Pancreas (tissue), 10 donors: ENCODE results near the gene SLC1A1. TPM values are rescaled to one million over a fixed set of nuclear protein-coding genes. Genes with fewer than 3 reads are reported as not detected.
"Not testable (repeated sequence)": the region's sequence is repeated elsewhere in the genome, so short reads cannot be mapped to it uniquely, and the experiment has no call there.

Experiments used
- ATAC-seq, 4 donors: fragments of 200-7000 bp; cut with Tn5 transposase; one replicate each; pipeline versions ENCODE4 v1.8.0 to v1.9.1; 2020; ENCODE audit warnings: mild to moderate bottlenecking in 4 of 4, moderate library complexity in 4 of 4
- DNase-seq, 6 donors: peaks; one replicate each; pipeline ENCODE4 v3.0.0-alpha.2; 2020
- FAIRE-seq: peaks from 2 replicates; lab custom pipeline; 2012; peaks lifted over from hg19 to GRCh38; lab: Jason Lieb, UNC
- H3K27ac ChIP-seq, 4 donors: fragments of 200-600 bp; sonication (generic); 1 replicate in 3 of 4; 2 replicates in 1 of 4; pipeline versions ENCODE4 v1.5.0 to v1.8.0; 2020
- H3K27me3 ChIP-seq, 4 donors: fragments of 200-600 bp; one replicate each; pipeline ENCODE4 v1.8.0; 2021
- H3K36me3 ChIP-seq, 3 donors: fragments of 200-600 bp; sonication (generic) in 1 of 3; one replicate each; pipeline versions ENCODE4 v1.5.0 to v1.8.0; 2020 to 2021
- H3K4me1 ChIP-seq, 3 donors: fragments of 200-600 bp; one replicate each; pipeline ENCODE4 v1.8.0; 2021
- H3K4me3 ChIP-seq, 4 donors: fragments of 200-600 bp; sonication (generic) in 2 of 4; one replicate each; pipeline versions ENCODE4 v1.5.0 to v1.8.0; 2020 to 2021
- H3K9me3 ChIP-seq, 4 donors: fragments of 200-600 bp; one replicate each; pipeline ENCODE4 v1.8.0; 2021
- CTCF ChIP-seq, 4 donors: fragments of 200-600 bp; sonication (generic) in 3 of 4; IDR thresholded peaks; one replicate each; pipeline versions ENCODE4 v1.5.0 to v1.8.0; 2021; ENCODE audit warnings: antibody characterized with exemption in 4 of 4
- WGBS, 2 donors: extraction: QIAGEN DNeasy Blood & Tissue Kit; methylation state at CpG; one replicate each; pipeline ENCODE4 v1.1.7; 2013; 5-methylcytosine and 5-hydroxymethylcytosine counted together
- intact Hi-C, 3 donors: fragments of 100-400 bp; cut with DNase I; formaldehyde crosslinking; loops; one replicate each; pipeline versions ENCODE4 v1.11.1 to v1.14.2; 2022
- polyA plus RNA-seq, 2 donors: library from polyadenylated mRNA; stranded (reverse); fragments of 200-250 nt; gene quantifications; one replicate each; pipeline ENCODE4 v1.2.3, GENCODE V29; 2013
- total RNA-seq, 6 donors: library from RNA; stranded (reverse); fragmentation: NEBNext Ultra II Directional in 4 of 6; extraction: Animal tissue kit (Norgen Biotek cat#: 25700) in 4 of 6; gene quantifications; one replicate each; pipeline versions ENCODE4 v1.2.1 to v1.2.4, GENCODE V29; 2021 to 2023
- donor health status: healthy with polysubstance abuse.
- donor health status: DM: no; HTN: no; CAD: no; lungs with moderate emphysema.
- donor health status: DM: no; HTN: no; CAD: no.
- donor health status: control.
- donor health status: control.
- donor health status: Bipolar disorder and iron deficiency.
- donor health status: DM: yes; HTN: yes; CAD: no.
- donor health status: DM: no; HTN: no; CAD: no.
- donor health status: DM: no; HTN: no; CAD: no.
- donor health status: DM: yes; HTN: yes; CAD: no.

Gene SLC1A1
- total and polyA plus RNA-seq, 8 donors, result 1.3 to 4.9 (median 2.5) TPM

- Histone ChIP-seq H3K36me3 (peaks cover 0 to 3% (median 0%) of the 10 kb centered on the region in 3 donors), H3K27ac (no peak overlapping the region), H3K9me3 (no peaks in the 10 kb centered on the region), H3K27me3 (no peaks in the 10 kb centered on the region), H3K4me3 (no peak overlapping the region), H3K4me1 (no peaks in the 10 kb centered on the region)
- TF ChIP-seq CTCF (IDR thresholded peaks at IDR 0.05), result no peak
- intact Hi-C loops, result no loop called here
- DNase-seq, result no peak
- no peak for ATAC-seq
- no peak for FAIRE-seq
- WGBS, 2 donors, result 88 to 97% methylated on average over 5 of the region's 5 CpGs
These were observed 113.6 kb downstream of the SLC1A1 start for GRCh38 chr9:4603830-4604229.

- ATAC-seq, result peak; percentile 90 to 97 (median 94)
These were observed 114.4 kb downstream of the SLC1A1 start for GRCh38 chr9:4604678-4605095.

GRCh38 chr9:4606033-4606432 is 115.8 kb downstream of the SLC1A1 start:
- H3K27me3 ChIP-seq, H3K36me3 ChIP-seq, H3K4me3 ChIP-seq, ATAC-seq, FAIRE-seq, H3K4me1 ChIP-seq, DNase-seq, intact Hi-C loops, H3K27ac ChIP-seq, H3K9me3 ChIP-seq: not testable (repeated sequence)
- WGBS, 2 donors, result 88 to 90% methylated on average over 8 to 11 of the region's 15 CpGs

More at GRCh38 chr9:4604678-4605095, 114.4 kb downstream of the SLC1A1 start:
- Histone ChIP-seq H3K27me3 (no peaks in the 10 kb centered on the region), H3K27ac (no peak overlapping the region), H3K4me3 (no peak overlapping the region), H3K36me3 (peaks cover 0 to 3% (median 0%) of the 10 kb centered on the region in 3 donors), H3K9me3 (no peaks in the 10 kb centered on the region), H3K4me1 (no peaks in the 10 kb centered on the region)
- TF ChIP-seq CTCF (IDR thresholded peaks at IDR 0.05), result peak; percentile 63 to 77 (median 72)
- DNase-seq (peak in 4 of 6 donors; percentile 36 to 79 (median 58)), FAIRE-seq (peak; percentile 83)
- intact Hi-C loops, result no loop called here

GRCh38 chr9:4614627-4615026 is 124.4 kb downstream of the SLC1A1 start:
- Histone ChIP-seq H3K36me3 (peaks cover 0 to 3% (median 0%) of the 10 kb centered on the region in 3 donors), H3K4me3 (no peak overlapping the region), H3K27me3 (no peaks in the 10 kb centered on the region), H3K27ac (no peak overlapping the region), H3K9me3 (no peaks in the 10 kb centered on the region), H3K4me1 (no peaks in the 10 kb centered on the region)
- WGBS, 2 donors, result 94 to 98% methylated on average over 1 of the region's 1 CpG
- TF ChIP-seq CTCF (IDR thresholded peaks at IDR 0.05), result no peak
- no peak for ATAC-seq
- intact Hi-C loops, result no loop called here
- no peak for FAIRE-seq
- DNase-seq, result no peak

GRCh38 chr9:4615251-4615650 is 125.0 kb downstream of the SLC1A1 start:
- no peak for DNase-seq
- Histone ChIP-seq H3K9me3 (no peaks in the 10 kb centered on the region), H3K4me3 (no peak overlapping the region), H3K36me3 (peaks cover 0 to 3% (median 0%) of the 10 kb centered on the region in 3 donors), H3K27me3 (no peaks in the 10 kb centered on the region), H3K4me1 (no peaks in the 10 kb centered on the region), H3K27ac (no peak overlapping the region)
- WGBS, 2 donors, result 84% methylated on average over 4 of the region's 4 CpGs
- TF ChIP-seq CTCF (IDR thresholded peaks at IDR 0.05), result no peak
- intact Hi-C loops, result no loop called here
- peak in 1 of 4 donors; percentile 44 for ATAC-seq
- FAIRE-seq, result no peak
